ENCODE measurements around the gene ATG9B. TPM values are rescaled to one million over a fixed set of nuclear protein-coding genes. Genes with fewer than 3 reads are reported as not detected.

Gene ATG9B
- total RNA-seq, 1 donor from 2014 or later, result 1.8 TPM

DNA sequence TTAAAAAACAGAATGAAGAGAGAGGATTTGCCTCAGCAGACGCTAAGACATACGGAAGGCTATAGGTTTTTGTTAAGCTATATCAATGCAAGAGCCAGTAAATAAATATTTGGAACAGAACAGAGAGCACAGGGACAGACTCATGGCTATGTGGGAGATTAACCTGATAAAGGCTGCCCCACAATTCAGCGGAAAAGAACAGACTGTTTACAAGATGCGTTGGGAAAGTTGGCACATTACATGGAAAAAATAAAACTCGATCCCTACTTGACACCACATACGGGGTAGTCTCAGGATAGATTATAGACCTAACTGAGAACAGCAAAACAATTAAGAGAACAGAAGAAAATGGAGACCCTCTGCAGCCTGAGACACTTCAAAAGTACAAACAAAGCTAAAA, 56.9 kb downstream of the ATG9B start:
- H3K4me1 Mint-ChIP-seq, result no peaks in the 10 kb centered on the region
- no peaks in the 10 kb centered on the region for H3K36me3 Mint-ChIP-seq (ENCODE audit: low read depth)
- DNase-seq, result no peak
- intact Hi-C loops (cut with micrococcal nuclease), result no loop called here
- H3K27ac Mint-ChIP-seq, result no peak overlapping the region
- H3K4me3 Mint-ChIP-seq, result no peak overlapping the region
- ChIA-PET POLR2A (no interaction called here), CTCF (no interaction called here)
- no peak for ATAC-seq (ENCODE audit: low read depth)
- H3K27me3 Mint-ChIP-seq, result peaks cover 32% of the 10 kb centered on the region
- no peak for TF ChIP-seq CTCF (IDR thresholded peaks at IDR 0.05)
- no peaks in the 10 kb centered on the region for H3K9me3 Mint-ChIP-seq

GRCh38 chr7:150966002-150966401, 58.3 kb downstream of the ATG9B start:
- intact Hi-C loops (cut with micrococcal nuclease), result no loop called here
- CTCF ChIA-PET, result no interaction called here
- DNase-seq (no peak), ATAC-seq (ENCODE audit: low read depth) (no peak)
- no peaks in the 10 kb centered on the region for H3K4me1 Mint-ChIP-seq
- H3K4me3 Mint-ChIP-seq, result no peak overlapping the region
- no peak overlapping the region for H3K27ac Mint-ChIP-seq
- no peaks in the 10 kb centered on the region for H3K9me3 Mint-ChIP-seq
- H3K36me3 Mint-ChIP-seq (ENCODE audit: low read depth), result no peaks in the 10 kb centered on the region
- H3K27me3 Mint-ChIP-seq, result peaks cover 31% of the 10 kb centered on the region
- POLR2A ChIA-PET, result no interaction called here
- TF ChIP-seq CTCF (IDR thresholded peaks at IDR 0.05), result no peak

DNA sequence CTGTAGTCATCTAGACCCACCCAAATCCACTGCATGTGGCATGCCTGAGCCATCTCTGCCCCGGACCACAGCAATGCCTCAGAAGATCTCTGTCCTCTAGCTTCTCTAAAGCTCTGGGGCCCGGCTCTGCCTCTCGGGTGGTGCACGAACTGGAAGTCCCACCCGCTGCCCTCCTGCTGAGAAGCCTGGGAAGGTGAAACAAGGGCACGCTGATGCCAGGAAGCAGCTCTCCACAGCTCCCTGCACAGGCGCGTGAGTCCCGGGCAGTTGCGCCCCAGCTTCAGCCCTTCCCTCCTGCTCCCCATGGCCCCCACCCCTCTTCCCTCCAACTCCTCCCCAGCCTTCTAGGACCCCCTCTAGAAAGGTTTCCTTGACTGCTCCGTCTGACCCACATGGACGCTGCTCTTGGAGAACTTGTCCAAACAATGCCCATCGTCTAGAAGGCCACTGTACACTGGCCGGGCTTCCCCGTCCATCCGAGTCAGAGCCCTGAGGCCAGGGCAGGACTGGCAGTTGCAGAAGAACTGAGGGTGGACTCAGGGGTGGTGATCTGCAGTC, 58.9 kb downstream of the ATG9B start:
- H3K9me3 Mint-ChIP-seq, result no peaks in the 10 kb centered on the region
- no peak for TF ChIP-seq CTCF (IDR thresholded peaks at IDR 0.05)

More for the DNA sequence above, 58.9 kb downstream of the ATG9B start:
- no peaks in the 10 kb centered on the region for H3K36me3 Mint-ChIP-seq (ENCODE audit: low read depth)
- no peak for ATAC-seq (ENCODE audit: low read depth)
- H3K4me1 Mint-ChIP-seq, result no peaks in the 10 kb centered on the region
- H3K27me3 Mint-ChIP-seq, result peaks cover 35% of the 10 kb centered on the region
- no peak overlapping the region for H3K4me3 Mint-ChIP-seq
- intact Hi-C loops (cut with micrococcal nuclease), result no loop called here
- no peak overlapping the region for H3K27ac Mint-ChIP-seq
- CTCF ChIA-PET, result interaction anchor here (1.0 kb wide), 1 partner anchor 19 kb away, joined by 3 read pairs; no protein-coding TSS in a partner anchor
- DNase-seq, result no peak
- POLR2A ChIA-PET, result no interaction called here

Other genes starting within 250 kb of the ATG9B start
- gene TMEM176B, start 224.1 kb downstream of the ATG9B start, total RNA-seq, result 0.47 TPM in 1 of 2 replicates, not detected in the other
- not detected in 2 replicates for gene TMEM176A, start 223.7 kb downstream of the ATG9B start, total RNA-seq
- not detected in 2 replicates for gene AOC1, start 172.0 kb downstream of the ATG9B start, total RNA-seq
- 0.12 and 0.29 TPM in 2 replicates for gene KCNH2, start 46.2 kb downstream of the ATG9B start, total RNA-seq
- gene NOS3, start 33.5 kb downstream of the ATG9B start, total RNA-seq, result 0.10 and 0.22 TPM in 2 replicates
- gene ABCB8, start 4.0 kb upstream of the ATG9B start, total RNA-seq, result 38.9 and 46.5 TPM in 2 replicates
- 1.2 TPM in 2 replicates for gene ASIC3, start 24.0 kb upstream of the ATG9B start, total RNA-seq
- gene CDK5, start 33.4 kb upstream of the ATG9B start, total RNA-seq, result 7.5 and 8.1 TPM in 2 replicates
- 69.1 and 72.5 TPM in 2 replicates for gene SLC4A2, start 35.1 kb upstream of the ATG9B start, total RNA-seq
- gene FASTK, start 56.3 kb upstream of the ATG9B start, total RNA-seq, result 97.6 and 103 TPM in 2 replicates
- 40.5 and 43.5 TPM in 2 replicates for gene TMUB1, start 59.0 kb upstream of the ATG9B start, total RNA-seq
- gene AGAP3, start 62.0 kb upstream of the ATG9B start, total RNA-seq, result 6.5 and 7.4 TPM in 2 replicates
- not detected in 2 replicates for gene GBX1, start 143.2 kb upstream of the ATG9B start, total RNA-seq
- gene ASB10, start 162.8 kb upstream of the ATG9B start, total RNA-seq, result not detected in 2 replicates
- 0.76 and 1.8 TPM in 2 replicates for gene H2BK1, start 186.0 kb upstream of the ATG9B start, total RNA-seq
- gene ABCF2, start 202.7 kb upstream of the ATG9B start, total RNA-seq, result 47.3 and 52.4 TPM in 2 replicates
- gene CHPF2, start 208.0 kb upstream of the ATG9B start, total RNA-seq, result 32.4 and 41.2 TPM in 2 replicates
- gene SMARCD3, start 224.2 kb upstream of the ATG9B start, total RNA-seq, result not detected in 2 replicates

All from activated B cell treated with CpG ODN at 0.5 μM for 24 hours (primary cell).